H1 (cell line): ENCODE data around the gene HTATIP2. TPM values are rescaled to one million over a fixed set of nuclear protein-coding genes. Genes with fewer than 3 reads are reported as not detected.

ENCODE experiments used
- BCL11A ChIP-seq, 2 experiments: IDR thresholded peaks; one replicate each; pipeline ENCODE4 v1.6.1; 2011; ENCODE audit warnings: low read depth in 2 of 2, low read length in 2 of 2, mild to moderate bottlenecking in 2 of 2
- CEBPB ChIP-seq: IDR thresholded peaks from 2 replicates; pipeline ENCODE4 v1.6.1; 2012; ENCODE audit warnings: low read depth, low read length
- CREB1 ChIP-seq: IDR thresholded peaks from 2 replicates; pipeline ENCODE4 v1.6.1; 2012; ENCODE audit warnings: inconsistent platforms
- KDM4A ChIP-seq: IDR thresholded peaks from one replicate; pipeline ENCODE4 v1.7.1; 2012; ENCODE audit warnings: low read depth, mild to moderate bottlenecking, moderate library complexity, low read length, inconsistent platforms; ENCODE audit not compliant: severe bottlenecking
- NRF1 ChIP-seq: IDR thresholded peaks from 2 replicates; pipeline ENCODE4 v1.6.1; 2011; ENCODE audit warnings: mild to moderate bottlenecking, low read depth, low read length, improper control_type of control experiment
- RNF2 ChIP-seq: fragments of 200-900, 300-1000 bp; sonication (generic); IDR thresholded peaks from 2 replicates; pipeline ENCODE4 v1.7.1; 2016; ENCODE audit warnings: borderline replicate concordance, low read depth, mild to moderate bottlenecking, antibody characterized with exemption, low read length; ENCODE audit not compliant: poor library complexity, severe bottlenecking; ENCODE audit errors: missing control alignments
- TEAD4 ChIP-seq: IDR thresholded peaks from 2 replicates; pipeline ENCODE4 v1.6.1; 2012; ENCODE audit warnings: low read depth, low read length, inconsistent platforms, mixed read lengths
- polyA plus RNA-seq, 7 experiments: library from polyadenylated mRNA; depleted of rRNA in 3 of 7; stranded (reverse) in 5 of 7; unstranded in 2 of 7; fragments of >200 nt in 5 of 7; fragments of 200-250 nt in 2 of 7; gene quantifications; 1 replicate in 5 of 7; 2 replicates in 1 of 7; 4 replicates in 1 of 7; pipeline versions ENCODE4 v1.2.1 to v1.2.3, GENCODE V29; 2011 to 2013; ENCODE audit warnings: missing spikeins in 2 of 7, mixed read lengths in 2 of 7
- total RNA-seq: library from RNA; stranded (reverse); fragmentation: NEBNext Ultra II Directional; extraction: Animal tissue kit (Norgen Biotek cat#: 25700); gene quantifications from 2 replicates; pipeline ENCODE4 v1.2.1, GENCODE V29; 2021
- TF ChIP-seq, protein P1 (sequence below): fragments of 300-600 bp; sonication (generic); IDR thresholded peaks from 2 replicates; pipeline ENCODE4 v1.7.1; 2012; ENCODE audit warnings: low read length, moderate library complexity, mild to moderate bottlenecking, inconsistent platforms; ENCODE audit not compliant: insufficient replicate concordance
- TF ChIP-seq, protein P2 (sequence below): IDR thresholded peaks from 2 replicates; pipeline ENCODE4 v1.6.1; 2012; ENCODE audit warnings: inconsistent platforms
- TF ChIP-seq, protein P3 (sequence below): IDR thresholded peaks from 2 replicates; pipeline ENCODE4 v1.6.1; 2011; ENCODE audit warnings: low read depth, mild to moderate bottlenecking, low read length; ENCODE audit not compliant: insufficient read depth

HTATIP2 gene
- total and polyA plus RNA-seq, 2 of the 8 experiments (the other 6 are each of a cell fraction or from before 2014, with no cell fraction given), result 22.6 to 33.1 TPM

DNA sequence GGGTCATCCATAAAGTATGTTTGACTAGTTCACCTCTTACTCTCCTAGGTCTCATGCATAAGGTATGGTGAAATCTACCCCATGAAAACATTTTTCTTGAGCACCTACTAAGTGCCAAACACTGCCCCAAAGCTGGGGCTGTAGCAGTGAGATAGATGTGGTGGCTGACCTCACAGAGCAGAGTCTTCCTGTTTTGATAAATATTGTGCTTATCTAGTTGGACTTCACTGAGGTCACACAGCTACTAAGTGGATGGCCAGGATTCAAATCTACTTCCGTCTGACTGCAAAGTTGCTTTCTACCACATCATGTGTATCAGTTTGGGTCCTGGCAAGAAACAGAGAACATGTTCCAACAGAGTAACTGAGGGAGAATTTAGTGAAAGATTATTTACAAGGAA, 6.4 kb upstream of the HTATIP2 start (continued):
- TF ChIP-seq, protein P1, sequence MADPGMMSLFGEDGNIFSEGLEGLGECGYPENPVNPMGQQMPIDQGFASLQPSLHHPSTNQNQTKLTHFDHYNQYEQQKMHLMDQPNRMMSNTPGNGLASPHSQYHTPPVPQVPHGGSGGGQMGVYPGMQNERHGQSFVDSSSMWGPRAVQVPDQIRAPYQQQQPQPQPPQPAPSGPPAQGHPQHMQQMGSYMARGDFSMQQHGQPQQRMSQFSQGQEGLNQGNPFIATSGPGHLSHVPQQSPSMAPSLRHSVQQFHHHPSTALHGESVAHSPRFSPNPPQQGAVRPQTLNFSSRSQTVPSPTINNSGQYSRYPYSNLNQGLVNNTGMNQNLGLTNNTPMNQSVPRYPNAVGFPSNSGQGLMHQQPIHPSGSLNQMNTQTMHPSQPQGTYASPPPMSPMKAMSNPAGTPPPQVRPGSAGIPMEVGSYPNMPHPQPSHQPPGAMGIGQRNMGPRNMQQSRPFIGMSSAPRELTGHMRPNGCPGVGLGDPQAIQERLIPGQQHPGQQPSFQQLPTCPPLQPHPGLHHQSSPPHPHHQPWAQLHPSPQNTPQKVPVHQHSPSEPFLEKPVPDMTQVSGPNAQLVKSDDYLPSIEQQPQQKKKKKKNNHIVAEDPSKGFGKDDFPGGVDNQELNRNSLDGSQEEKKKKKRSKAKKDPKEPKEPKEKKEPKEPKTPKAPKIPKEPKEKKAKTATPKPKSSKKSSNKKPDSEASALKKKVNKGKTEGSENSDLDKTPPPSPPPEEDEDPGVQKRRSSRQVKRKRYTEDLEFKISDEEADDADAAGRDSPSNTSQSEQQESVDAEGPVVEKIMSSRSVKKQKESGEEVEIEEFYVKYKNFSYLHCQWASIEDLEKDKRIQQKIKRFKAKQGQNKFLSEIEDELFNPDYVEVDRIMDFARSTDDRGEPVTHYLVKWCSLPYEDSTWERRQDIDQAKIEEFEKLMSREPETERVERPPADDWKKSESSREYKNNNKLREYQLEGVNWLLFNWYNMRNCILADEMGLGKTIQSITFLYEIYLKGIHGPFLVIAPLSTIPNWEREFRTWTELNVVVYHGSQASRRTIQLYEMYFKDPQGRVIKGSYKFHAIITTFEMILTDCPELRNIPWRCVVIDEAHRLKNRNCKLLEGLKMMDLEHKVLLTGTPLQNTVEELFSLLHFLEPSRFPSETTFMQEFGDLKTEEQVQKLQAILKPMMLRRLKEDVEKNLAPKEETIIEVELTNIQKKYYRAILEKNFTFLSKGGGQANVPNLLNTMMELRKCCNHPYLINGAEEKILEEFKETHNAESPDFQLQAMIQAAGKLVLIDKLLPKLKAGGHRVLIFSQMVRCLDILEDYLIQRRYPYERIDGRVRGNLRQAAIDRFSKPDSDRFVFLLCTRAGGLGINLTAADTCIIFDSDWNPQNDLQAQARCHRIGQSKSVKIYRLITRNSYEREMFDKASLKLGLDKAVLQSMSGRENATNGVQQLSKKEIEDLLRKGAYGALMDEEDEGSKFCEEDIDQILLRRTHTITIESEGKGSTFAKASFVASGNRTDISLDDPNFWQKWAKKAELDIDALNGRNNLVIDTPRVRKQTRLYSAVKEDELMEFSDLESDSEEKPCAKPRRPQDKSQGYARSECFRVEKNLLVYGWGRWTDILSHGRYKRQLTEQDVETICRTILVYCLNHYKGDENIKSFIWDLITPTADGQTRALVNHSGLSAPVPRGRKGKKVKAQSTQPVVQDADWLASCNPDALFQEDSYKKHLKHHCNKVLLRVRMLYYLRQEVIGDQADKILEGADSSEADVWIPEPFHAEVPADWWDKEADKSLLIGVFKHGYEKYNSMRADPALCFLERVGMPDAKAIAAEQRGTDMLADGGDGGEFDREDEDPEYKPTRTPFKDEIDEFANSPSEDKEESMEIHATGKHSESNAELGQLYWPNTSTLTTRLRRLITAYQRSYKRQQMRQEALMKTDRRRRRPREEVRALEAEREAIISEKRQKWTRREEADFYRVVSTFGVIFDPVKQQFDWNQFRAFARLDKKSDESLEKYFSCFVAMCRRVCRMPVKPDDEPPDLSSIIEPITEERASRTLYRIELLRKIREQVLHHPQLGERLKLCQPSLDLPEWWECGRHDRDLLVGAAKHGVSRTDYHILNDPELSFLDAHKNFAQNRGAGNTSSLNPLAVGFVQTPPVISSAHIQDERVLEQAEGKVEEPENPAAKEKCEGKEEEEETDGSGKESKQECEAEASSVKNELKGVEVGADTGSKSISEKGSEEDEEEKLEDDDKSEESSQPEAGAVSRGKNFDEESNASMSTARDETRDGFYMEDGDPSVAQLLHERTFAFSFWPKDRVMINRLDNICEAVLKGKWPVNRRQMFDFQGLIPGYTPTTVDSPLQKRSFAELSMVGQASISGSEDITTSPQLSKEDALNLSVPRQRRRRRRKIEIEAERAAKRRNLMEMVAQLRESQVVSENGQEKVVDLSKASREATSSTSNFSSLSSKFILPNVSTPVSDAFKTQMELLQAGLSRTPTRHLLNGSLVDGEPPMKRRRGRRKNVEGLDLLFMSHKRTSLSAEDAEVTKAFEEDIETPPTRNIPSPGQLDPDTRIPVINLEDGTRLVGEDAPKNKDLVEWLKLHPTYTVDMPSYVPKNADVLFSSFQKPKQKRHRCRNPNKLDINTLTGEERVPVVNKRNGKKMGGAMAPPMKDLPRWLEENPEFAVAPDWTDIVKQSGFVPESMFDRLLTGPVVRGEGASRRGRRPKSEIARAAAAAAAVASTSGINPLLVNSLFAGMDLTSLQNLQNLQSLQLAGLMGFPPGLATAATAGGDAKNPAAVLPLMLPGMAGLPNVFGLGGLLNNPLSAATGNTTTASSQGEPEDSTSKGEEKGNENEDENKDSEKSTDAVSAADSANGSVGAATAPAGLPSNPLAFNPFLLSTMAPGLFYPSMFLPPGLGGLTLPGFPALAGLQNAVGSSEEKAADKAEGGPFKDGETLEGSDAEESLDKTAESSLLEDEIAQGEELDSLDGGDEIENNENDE, result no peak
- TF ChIP-seq TEAD4, result no peak
- TF ChIP-seq, protein P2, sequence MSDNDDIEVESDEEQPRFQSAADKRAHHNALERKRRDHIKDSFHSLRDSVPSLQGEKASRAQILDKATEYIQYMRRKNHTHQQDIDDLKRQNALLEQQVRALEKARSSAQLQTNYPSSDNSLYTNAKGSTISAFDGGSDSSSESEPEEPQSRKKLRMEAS, result no peak
- no peak for TF ChIP-seq NRF1
- TF ChIP-seq CREB1, result no peak
- no peak for TF ChIP-seq RNF2
- no peak for TF ChIP-seq BCL11A (IDR thresholded peaks at IDR 0.05; ENCODE audit: low read depth in 2 of 2, low read length in 2 of 2)
- TF ChIP-seq, protein P3, sequence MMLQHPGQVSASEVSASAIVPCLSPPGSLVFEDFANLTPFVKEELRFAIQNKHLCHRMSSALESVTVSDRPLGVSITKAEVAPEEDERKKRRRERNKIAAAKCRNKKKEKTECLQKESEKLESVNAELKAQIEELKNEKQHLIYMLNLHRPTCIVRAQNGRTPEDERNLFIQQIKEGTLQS, result no peak
- no peak for TF ChIP-seq CEBPB
- no peak for TF ChIP-seq KDM4A
